ENCODE measurements around the gene MED27.

The MED27 gene

GRCh38 chr9:131839281-131840084 is 240.2 kb downstream of the MED27 start:
- H3K27me3 Mint-ChIP-seq: peaks cover 5% of the 10 kb centered on the region
- H3K4me3 Mint-ChIP-seq: no peak overlapping the region
- no peaks in the 10 kb centered on the region for H3K4me1 Mint-ChIP-seq
- no peaks in the 10 kb centered on the region for H3K36me3 Mint-ChIP-seq
- H3K27ac Mint-ChIP-seq: no peak overlapping the region
- H3K9me3 Mint-ChIP-seq: no peaks in the 10 kb centered on the region

- Mint-ChIP-seq H3K27ac (no peak overlapping the region), H3K4me1 (no peaks in the 10 kb centered on the region), H3K4me3 (no peak overlapping the region), H3K27me3 (peaks cover 5% of the 10 kb centered on the region), H3K9me3 (no peaks in the 10 kb centered on the region), H3K36me3 (no peaks in the 10 kb centered on the region)
Observed at GRCh38 chr9:131838530-131839280, 241.0 kb downstream of the MED27 start.

- no peaks in the 10 kb centered on the region for H3K9me3 Mint-ChIP-seq
- no peaks in the 10 kb centered on the region for H3K36me3 Mint-ChIP-seq
- no peaks in the 10 kb centered on the region for H3K4me1 Mint-ChIP-seq
- H3K27me3 Mint-ChIP-seq: peaks cover 5% of the 10 kb centered on the region
- no peak overlapping the region for H3K4me3 Mint-ChIP-seq
- H3K27ac Mint-ChIP-seq: no peak overlapping the region
Observed at GRCh38 chr9:131837836-131838235, 241.8 kb downstream of the MED27 start.

DNA sequence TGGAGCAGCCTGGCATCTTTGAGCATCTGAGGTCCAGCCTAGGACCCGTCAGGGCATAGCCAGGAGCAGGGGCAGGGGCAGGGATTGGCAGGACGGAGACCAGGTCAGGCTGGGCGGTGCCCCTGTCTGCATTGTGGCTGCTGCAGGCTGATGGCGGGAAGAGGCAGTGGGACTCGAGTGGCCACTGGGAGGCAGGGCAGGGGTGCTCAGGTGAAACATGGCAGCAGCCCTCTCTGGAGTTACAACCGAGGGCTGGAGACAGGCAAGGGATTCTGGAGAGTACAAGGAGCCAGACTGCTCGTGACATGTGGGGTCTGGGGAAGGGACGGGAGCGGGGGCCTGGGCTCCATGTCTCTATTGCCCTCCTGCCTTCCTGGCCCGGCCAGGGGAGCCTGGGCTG is 242.4 kb downstream of the MED27 start:
- no peaks in the 10 kb centered on the region for H3K9me3 Mint-ChIP-seq
- H3K4me3 Mint-ChIP-seq: no peak overlapping the region
- H3K27me3 Mint-ChIP-seq: peaks cover 5% of the 10 kb centered on the region
- no peak overlapping the region for H3K27ac Mint-ChIP-seq
- no peaks in the 10 kb centered on the region for H3K36me3 Mint-ChIP-seq
- H3K4me1 Mint-ChIP-seq: no peaks in the 10 kb centered on the region

DNA sequence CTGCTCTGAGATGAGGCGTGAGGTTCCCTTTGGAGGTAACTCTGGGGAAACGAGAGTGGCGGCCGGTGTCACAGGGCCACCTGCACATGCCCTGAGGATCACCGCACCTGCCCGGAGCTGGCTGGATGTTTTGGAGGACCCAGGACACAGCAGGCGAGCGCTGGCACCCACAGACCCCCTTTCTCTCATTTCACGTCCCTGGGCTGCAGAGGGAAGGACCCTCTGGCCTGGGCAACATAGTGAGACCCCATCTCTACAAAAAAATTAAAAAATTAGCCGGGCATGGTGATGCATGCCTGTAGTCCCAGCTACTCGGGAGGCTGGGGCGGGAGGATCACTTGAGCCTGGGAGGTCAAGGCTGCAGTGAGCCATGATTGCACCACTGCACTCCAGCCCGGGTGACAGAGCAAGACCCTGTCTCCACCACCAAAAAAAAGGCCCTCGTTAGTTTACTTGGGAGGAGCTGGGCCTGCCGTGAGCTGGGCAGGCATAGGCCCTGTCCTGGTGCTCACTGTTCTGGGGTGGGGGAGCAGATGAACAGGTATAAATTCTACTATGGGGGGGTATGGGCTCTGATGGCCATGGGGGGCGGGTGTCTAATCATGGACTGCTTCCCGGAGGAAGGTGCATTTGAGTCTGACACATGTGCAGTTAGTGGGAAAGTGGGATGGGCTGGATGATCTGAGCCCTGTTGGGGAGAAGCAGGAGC is 242.9 kb downstream of the MED27 start:
- Mint-ChIP-seq H3K4me3 (no peak overlapping the region), H3K27me3 (peaks cover 5% of the 10 kb centered on the region), H3K4me1 (no peaks in the 10 kb centered on the region), H3K9me3 (no peaks in the 10 kb centered on the region), H3K36me3 (no peaks in the 10 kb centered on the region), H3K27ac (no peak overlapping the region)

DNA sequence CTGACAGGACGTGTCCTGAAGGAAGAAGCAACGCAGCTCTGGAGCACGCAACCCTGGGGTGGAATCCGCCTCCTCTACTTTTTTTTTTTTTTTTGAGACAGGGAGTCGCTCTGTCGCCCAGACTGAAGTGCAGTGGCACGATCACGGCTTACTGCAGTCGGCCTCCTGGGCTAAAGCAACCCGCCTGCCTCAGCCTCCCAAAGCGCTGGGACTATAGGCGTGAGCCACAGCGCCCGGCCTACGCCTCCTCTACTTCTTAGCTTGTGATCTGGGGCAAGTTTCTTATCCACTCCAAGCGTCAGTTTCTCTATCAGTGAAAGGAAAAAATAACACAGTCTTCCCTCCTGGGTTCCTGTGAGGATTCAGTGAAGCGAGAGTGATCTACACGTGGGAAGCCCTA is 243.6 kb downstream of the MED27 start:
- H3K27ac Mint-ChIP-seq: no peak overlapping the region
- no peaks in the 10 kb centered on the region for H3K9me3 Mint-ChIP-seq
- no peaks in the 10 kb centered on the region for H3K4me1 Mint-ChIP-seq
- no peak overlapping the region for H3K4me3 Mint-ChIP-seq
- H3K27me3 Mint-ChIP-seq: peaks cover 5% of the 10 kb centered on the region
- no peaks in the 10 kb centered on the region for H3K36me3 Mint-ChIP-seq

- Mint-ChIP-seq H3K4me3 (no peak overlapping the region), H3K9me3 (no peaks in the 10 kb centered on the region), H3K27ac (no peak overlapping the region), H3K36me3 (no peaks in the 10 kb centered on the region), H3K27me3 (peaks cover 5% of the 10 kb centered on the region), H3K4me1 (no peaks in the 10 kb centered on the region)
Observed at GRCh38 chr9:131835151-131835910, 244.3 kb downstream of the MED27 start.

DNA sequence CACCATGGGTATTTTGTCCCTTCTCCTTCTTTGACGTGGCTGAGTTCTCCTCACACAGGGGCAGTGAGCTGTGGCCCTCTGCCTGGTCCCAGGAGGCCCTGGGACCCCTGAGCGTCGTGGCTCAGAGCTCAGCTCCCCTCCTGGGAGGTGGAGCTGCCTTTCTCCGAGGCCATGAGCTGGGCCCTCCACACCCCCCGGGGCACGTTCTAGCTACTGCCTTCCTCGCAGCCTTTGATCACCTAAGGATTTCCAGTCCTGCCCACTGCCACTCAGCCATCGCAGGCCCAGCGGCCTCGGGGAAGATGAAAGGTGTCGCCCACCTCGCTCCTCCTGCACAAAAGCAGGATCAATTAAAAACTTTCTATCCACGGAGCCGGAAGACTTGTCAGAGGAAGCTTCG is 244.9 kb downstream of the MED27 start:
- no peak overlapping the region for H3K27ac Mint-ChIP-seq
- H3K4me3 Mint-ChIP-seq: no peak overlapping the region
- peaks cover 5% of the 10 kb centered on the region for H3K27me3 Mint-ChIP-seq
- H3K4me1 Mint-ChIP-seq: no peaks in the 10 kb centered on the region
- no peaks in the 10 kb centered on the region for H3K9me3 Mint-ChIP-seq
- no peaks in the 10 kb centered on the region for H3K36me3 Mint-ChIP-seq

DNA sequence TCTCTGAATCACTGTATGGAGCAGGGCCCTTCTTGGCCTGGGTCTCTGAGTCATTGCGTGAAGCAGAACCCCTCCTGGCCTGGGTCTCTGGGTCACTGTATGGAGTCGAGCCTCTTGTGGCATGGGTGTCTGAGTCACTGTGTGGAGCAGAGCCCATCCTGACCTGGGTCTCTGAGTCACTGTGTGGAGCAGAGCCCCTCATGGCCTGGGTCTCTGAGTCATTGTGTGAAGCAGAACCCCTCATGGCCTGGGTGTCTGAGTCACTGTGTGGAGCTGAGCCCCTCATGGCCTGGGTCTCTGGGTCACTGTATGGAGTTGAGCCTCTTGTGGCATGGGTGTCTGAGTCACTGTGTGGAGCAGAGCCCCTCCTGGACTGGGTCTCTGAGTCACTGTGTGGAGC is 245.8 kb downstream of the MED27 start:
- Mint-ChIP-seq H3K27me3 (peaks cover 5% of the 10 kb centered on the region), H3K9me3 (no peaks in the 10 kb centered on the region), H3K27ac (no peak overlapping the region), H3K4me1 (no peaks in the 10 kb centered on the region), H3K36me3 (no peaks in the 10 kb centered on the region), H3K4me3 (no peak overlapping the region)

- no peaks in the 10 kb centered on the region for H3K9me3 Mint-ChIP-seq
- H3K4me3 Mint-ChIP-seq: no peak overlapping the region
- H3K36me3 Mint-ChIP-seq: no peaks in the 10 kb centered on the region
- no peaks in the 10 kb centered on the region for H3K4me1 Mint-ChIP-seq
- no peak overlapping the region for H3K27ac Mint-ChIP-seq
- H3K27me3 Mint-ChIP-seq: peaks cover 4% of the 10 kb centered on the region
Observed at GRCh38 chr9:131833083-131833482, 246.6 kb downstream of the MED27 start.

DNA sequence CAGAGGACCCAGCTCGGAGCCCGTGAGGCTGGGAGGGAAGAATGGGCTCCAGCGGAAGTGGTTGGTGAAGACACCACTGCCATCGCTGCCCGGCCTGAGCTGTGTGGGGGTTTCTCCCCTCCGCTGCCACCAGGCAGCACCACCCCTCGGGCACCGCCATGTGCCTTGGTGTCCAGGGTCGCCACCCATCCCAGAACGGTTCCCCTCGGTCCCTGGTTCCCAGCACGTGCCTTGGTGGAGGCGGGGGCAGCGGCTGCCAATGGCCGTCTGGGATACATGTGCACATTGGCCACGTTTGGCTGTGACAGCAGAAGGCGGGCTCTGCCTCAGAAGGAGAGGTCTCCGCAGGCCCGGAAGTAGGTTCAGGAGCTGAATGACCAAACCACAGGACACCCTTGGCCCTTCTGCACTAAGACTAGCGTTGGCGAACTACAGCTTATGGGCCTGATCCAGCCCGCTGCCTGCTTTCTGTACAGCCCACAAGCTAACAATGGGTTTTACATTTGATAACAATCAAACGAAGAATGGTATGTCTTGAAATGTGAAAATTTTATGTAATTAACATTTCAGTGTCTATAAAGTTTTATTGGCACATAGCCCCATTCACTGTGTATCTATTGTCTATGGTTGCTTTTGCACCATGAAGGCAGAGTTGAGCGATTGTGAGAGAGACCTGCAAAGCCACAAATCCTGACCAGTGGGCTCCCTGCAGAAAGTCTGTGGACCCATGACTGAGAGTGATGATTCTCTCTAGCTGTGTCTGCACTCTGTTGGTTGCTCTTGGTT is 248.1 kb downstream of the MED27 start:
- peaks cover 4% of the 10 kb centered on the region for H3K27me3 Mint-ChIP-seq
- no peaks in the 10 kb centered on the region for H3K9me3 Mint-ChIP-seq

GRCh38 chr9:131827821-131828369 is 251.8 kb downstream of the MED27 start:
- no peaks in the 10 kb centered on the region for H3K4me1 Mint-ChIP-seq
- no peak overlapping the region for H3K4me3 Mint-ChIP-seq
- no peak overlapping the region for H3K27ac Mint-ChIP-seq
- no peaks in the 10 kb centered on the region for H3K9me3 Mint-ChIP-seq
- no peaks in the 10 kb centered on the region for H3K36me3 Mint-ChIP-seq
- H3K27me3 Mint-ChIP-seq: peaks cover 10% of the 10 kb centered on the region

More for the DNA sequence above, 248.1 kb downstream of the MED27 start:
- no peak overlapping the region for H3K27ac Mint-ChIP-seq
- H3K36me3 Mint-ChIP-seq: no peaks in the 10 kb centered on the region
- H3K4me1 Mint-ChIP-seq: no peaks in the 10 kb centered on the region
- no peak overlapping the region for H3K4me3 Mint-ChIP-seq

- H3K36me3 Mint-ChIP-seq: no peaks in the 10 kb centered on the region
Observed at GRCh38 chr9:131826966-131827525, 252.6 kb downstream of the MED27 start.

GRCh38 chr9:131826053-131826452 is 253.6 kb downstream of the MED27 start:
- Mint-ChIP-seq H3K27ac (no peak overlapping the region), H3K36me3 (no peaks in the 10 kb centered on the region), H3K27me3 (peaks cover 12% of the 10 kb centered on the region), H3K4me1 (no peaks in the 10 kb centered on the region), H3K4me3 (no peak overlapping the region), H3K9me3 (no peaks in the 10 kb centered on the region)

More at GRCh38 chr9:131826966-131827525, 252.6 kb downstream of the MED27 start:
- no peaks in the 10 kb centered on the region for H3K4me1 Mint-ChIP-seq
- no peaks in the 10 kb centered on the region for H3K9me3 Mint-ChIP-seq
- H3K4me3 Mint-ChIP-seq: no peak overlapping the region
- no peak overlapping the region for H3K27ac Mint-ChIP-seq
- peaks cover 11% of the 10 kb centered on the region for H3K27me3 Mint-ChIP-seq

Measured in activated naive CD4-positive, alpha-beta T cell treated with anti-CD3 and anti-CD28 coated beads, Interleukin-2, amount 50 U/mL, for 24 hours (primary cell).